NT2/D1 (cell line): ENCODE results near the gene PHETA2.
A peak's percentile ranks its signal among the peaks of the same experiment; 100 is the strongest.

Source experiments
- DNase-seq: peaks from one replicate; pipeline ENCODE4 v3.0.0-alpha.2; 2011; ENCODE audit warnings: low read depth, low spot score
- H3K27me3 ChIP-seq: 2 replicates; pipeline ENCODE4 v1.6.0; 2011; ENCODE audit warnings: mild to moderate bottlenecking; ENCODE audit not compliant: insufficient read length, insufficient read depth
- H3K36me3 ChIP-seq: 2 replicates; pipeline ENCODE4 v1.6.1; 2011; ENCODE audit warnings: mild to moderate bottlenecking, low read length, mixed read lengths; ENCODE audit not compliant: insufficient read depth, insufficient read length
- H3K4me1 ChIP-seq: 2 replicates; pipeline ENCODE4 v1.5.1; 2011; ENCODE audit not compliant: insufficient read depth, insufficient read length
- H3K4me3 ChIP-seq: 2 replicates; pipeline ENCODE4 v1.5.1; 2011; ENCODE audit warnings: low read depth; ENCODE audit not compliant: insufficient read length
- H3K9ac ChIP-seq: 2 replicates; pipeline ENCODE4 v1.6.0; 2011; ENCODE audit warnings: low read depth; ENCODE audit not compliant: insufficient read length
- H3K9me3 ChIP-seq: 2 replicates; pipeline ENCODE4 v1.5.1; 2011; ENCODE audit warnings: mild to moderate bottlenecking, low read length; ENCODE audit not compliant: insufficient read depth
- SUZ12 ChIP-seq: IDR thresholded peaks from 2 replicates; pipeline ENCODE4 v1.6.1; 2011; ENCODE audit not compliant: insufficient read length, insufficient read depth; ENCODE audit errors: extremely low read depth
- YY1 ChIP-seq: IDR thresholded peaks from 2 replicates; pipeline ENCODE4 v1.6.1; 2011; ENCODE audit not compliant: insufficient read length, insufficient read depth
- ZNF274 ChIP-seq: IDR thresholded peaks from 2 replicates; pipeline ENCODE4 v1.6.1; 2011; ENCODE audit warnings: mild to moderate bottlenecking, low read depth, low read length

PHETA2 gene

GRCh38 chr22:42074132-42074811 is at the start of gene PHETA2:
Gene PHETA2, plus strand, starts transcription at chr22:42074248. Its CDS starts 3,046 bp downstream, at chr22:42077294.
- DNase-seq, result no peak
- Histone ChIP-seq H3K9me3 (peaks cover 9% of the 10 kb centered on the region; the same call in 1 of the 2 replicates), H3K9ac (peak within 1 kb of the TSS; percentile 74), H3K4me1 (peaks cover 1% of the 10 kb centered on the region), H3K4me3 (peak within 1 kb of the TSS; percentile 34), H3K27me3 (peaks cover 4% of the 10 kb centered on the region), H3K36me3 (peaks cover 26% of the 10 kb centered on the region)
- no peak for TF ChIP-seq YY1
- TF ChIP-seq SUZ12, result no peak
- TF ChIP-seq ZNF274, result no peak

- H3K9me3 ChIP-seq, result no peaks in the 10 kb centered on the region
- no peaks in the 10 kb centered on the region for H3K36me3 ChIP-seq
- H3K4me1 ChIP-seq, result no peaks in the 10 kb centered on the region
- no peak for TF ChIP-seq YY1
- no peak for TF ChIP-seq SUZ12
- no peak for TF ChIP-seq ZNF274
- H3K9ac ChIP-seq, result no peak overlapping the region
- DNase-seq, result no peak
- H3K4me3 ChIP-seq, result no peak overlapping the region
- no peaks in the 10 kb centered on the region for H3K27me3 ChIP-seq
Measured at GRCh38 chr22:42025421-42025820, 48.6 kb upstream of the PHETA2 start.

GRCh38 chr22:42026705-42027104 is 47.3 kb upstream of the PHETA2 start:
- Histone ChIP-seq H3K27me3 (no peaks in the 10 kb centered on the region), H3K9ac (no peak overlapping the region), H3K4me3 (no peak overlapping the region), H3K4me1 (no peaks in the 10 kb centered on the region), H3K9me3 (no peaks in the 10 kb centered on the region), H3K36me3 (no peaks in the 10 kb centered on the region)
- DNase-seq, result no peak
- no peak for TF ChIP-seq YY1
- no peak for TF ChIP-seq SUZ12
- TF ChIP-seq ZNF274, result no peak

GRCh38 chr22:42033263-42034181 is 40.5 kb upstream of the PHETA2 start:
- Histone ChIP-seq H3K9me3 (peaks cover 19% of the 10 kb centered on the region; the same call in 1 of the 2 replicates), H3K27me3 (no peaks in the 10 kb centered on the region), H3K4me1 (no peaks in the 10 kb centered on the region), H3K4me3 (no peak overlapping the region), H3K36me3 (no peaks in the 10 kb centered on the region), H3K9ac (no peak overlapping the region)
- no peak for TF ChIP-seq ZNF274
- TF ChIP-seq SUZ12, result no peak
- no peak for TF ChIP-seq YY1
- no peak for DNase-seq

- Histone ChIP-seq H3K36me3 (no peaks in the 10 kb centered on the region), H3K4me3 (no peak overlapping the region), H3K9me3 (peaks cover 19% of the 10 kb centered on the region; the same call in 1 of the 2 replicates), H3K9ac (no peak overlapping the region), H3K4me1 (no peaks in the 10 kb centered on the region), H3K27me3 (no peaks in the 10 kb centered on the region)
- no peak for DNase-seq
- no peak for TF ChIP-seq SUZ12
- TF ChIP-seq ZNF274, result no peak
- no peak for TF ChIP-seq YY1
Measured at GRCh38 chr22:42035256-42035655, 38.8 kb upstream of the PHETA2 start.

GRCh38 chr22:42039271-42039670 is 34.8 kb upstream of the PHETA2 start:
- H3K4me3 ChIP-seq, result no peak overlapping the region
- peaks cover 22% of the 10 kb centered on the region for H3K9me3 ChIP-seq
- no peaks in the 10 kb centered on the region for H3K4me1 ChIP-seq
- TF ChIP-seq ZNF274 (no peak), YY1 (no peak)
- DNase-seq, result no peak
- H3K9ac ChIP-seq, result no peak overlapping the region
- H3K36me3 ChIP-seq, result no peaks in the 10 kb centered on the region
- H3K27me3 ChIP-seq, result no peaks in the 10 kb centered on the region

- Histone ChIP-seq H3K36me3 (no peaks in the 10 kb centered on the region), H3K4me3 (no peak overlapping the region), H3K4me1 (no peaks in the 10 kb centered on the region), H3K9me3 (peaks cover 18% of the 10 kb centered on the region), H3K9ac (no peak overlapping the region), H3K27me3 (no peaks in the 10 kb centered on the region)
- no peak for DNase-seq
- TF ChIP-seq YY1, result no peak
- TF ChIP-seq ZNF274, result no peak
- TF ChIP-seq SUZ12, result no peak
Measured at GRCh38 chr22:42041784-42042183, 32.3 kb upstream of the PHETA2 start.
